ENCODE data around the gene MOV10. TPM values are rescaled to one million over a fixed set of nuclear protein-coding genes. Genes with fewer than 3 reads are reported as not detected.

MOV10 gene
- total and polyA plus RNA-seq, 2 donors (not counting 3 experiments of a cell fraction or from before 2014, with no cell fraction given), result 97.1 to 113 TPM

- POLR2A ChIA-PET, result interaction anchor here (0.5 kb wide), 1 partner anchor 15 kb away, joined by 6 read pairs; no protein-coding TSS in a partner anchor
- Histone ChIP-seq H3K27ac (ENCODE audit: insufficient read depth, low read depth, low read length) (no peak overlapping the region), H3K27me3 (ENCODE audit: control insufficient read depth in 2 of 2, insufficient read depth in 2 of 2, low read length in 2 of 2) (no peaks in the 10 kb centered on the region), H4K20me1 (replicated peaks; ENCODE audit: control insufficient read depth, extremely low read depth, insufficient read depth, low read length) (no peaks in the 10 kb centered on the region), H3K79me2 (ENCODE audit: control insufficient read depth, insufficient read depth, low read length) (no peaks in the 10 kb centered on the region), H3K4me1 (ENCODE audit: control insufficient read depth, extremely low read depth, insufficient read depth, low read length) (peaks cover 17% of the 10 kb centered on the region), H3K9me1 (replicated peaks; ENCODE audit: control insufficient read depth, extremely low read depth, insufficient read depth, low read length) (no peaks in the 10 kb centered on the region), H3K4me2 (ENCODE audit: insufficient read depth, low read length) (no peak overlapping the region), H3K4me3 (replicated peaks in 1 of 3; ENCODE audit: insufficient read depth in 1 of 3, low read depth in 1 of 3, low read length in 3 of 3) (no peak overlapping the region), H3K9ac (replicated peaks; ENCODE audit: extremely low read depth, insufficient read depth, low read length) (no peak overlapping the region), H2AFZ (ENCODE audit: low read depth, low read length) (no peak overlapping the region), H3K36me3 (ENCODE audit: control insufficient read depth in 2 of 2, extremely low read depth in 1 of 2, insufficient read depth in 2 of 2, low read length in 2 of 2) (peaks cover 12 to 40% of the 10 kb centered on the region in 2 experiments), H3K9me3 (replicated peaks; ENCODE audit: control insufficient read depth, insufficient read depth, low read length) (no peaks in the 10 kb centered on the region)
- CTCF ChIA-PET, result interaction anchor here (6.7 kb wide), 1 partner anchor 21 kb away, joined by 57 read pairs; the partner anchor contains the start of gene MOV10
- dilution Hi-C loops (cut with MboI; ENCODE audit: extremely low pct_ligation_motif_present, low sequenced_read_pairs), result no loop called here
- TF ChIP-seq MYC (IDR thresholded peaks at IDR 0.05; ENCODE audit: low read depth, low read length), result no peak
- no peak for TF ChIP-seq GATA2 (IDR thresholded peaks at IDR 0.05; ENCODE audit: insufficient read depth, insufficient read length, low read depth, low read length)
- no peak for TF ChIP-seq JUN (IDR thresholded peaks at IDR 0.05; ENCODE audit: borderline replicate concordance, insufficient read depth, insufficient read length, low read depth)
- no peak for TF ChIP-seq MAX (IDR thresholded peaks at IDR 0.05; ENCODE audit: insufficient read depth, insufficient read length)
- no peak for TF ChIP-seq POLR2AphosphoS5 (IDR thresholded peaks at IDR 0.05; ENCODE audit: insufficient read depth, low read depth, low read length)
- TF ChIP-seq EZH2 (IDR thresholded peaks at IDR 0.05; ENCODE audit: borderline replicate concordance, low read depth, low read length, severe bottlenecking), result no peak
- TF ChIP-seq CTCF (IDR thresholded peaks at IDR 0.05; ENCODE audit: extremely low read depth in 1 of 2, insufficient read depth in 1 of 2, low read depth in 1 of 2, low read length in 2 of 2), result no peak
- TF ChIP-seq FOS (IDR thresholded peaks at IDR 0.05; ENCODE audit: borderline replicate concordance, insufficient read depth, low read length), result no peak
- no peak for TF ChIP-seq POLR2A (IDR thresholded peaks at IDR 0.05; ENCODE audit: low read depth, low read length)
- no TSS peak for BruUV-seq (replicated peaks)
- FAIRE-seq (no peak), DNase-seq (ENCODE audit: low read depth, low spot score) (no peak)
- intact Hi-C loops (cut with micrococcal nuclease), result no loop called here
Observed at GRCh38 chr1:112695276-112695675, 20.8 kb downstream of the MOV10 start.
